HG02870 (cell line): Measurements from ENCODE around the gene KCTD8.
"Not testable (repeated sequence)": the region's sequence is repeated elsewhere in the genome, so short reads cannot be mapped to it uniquely, and the experiment has no call there.

Source experiments
- ATAC-seq: cut with Tn5 transposase; IDR thresholded peaks from one replicate; pipeline ENCODE4 v1.9.1; 2021; ENCODE audit warnings: mild to moderate bottlenecking, moderate library complexity; ENCODE audit not compliant: unreplicated experiment

The KCTD8 gene

GRCh38 chr4:44167766-44168165 lies 280.8 kb downstream of the KCTD8 start:
- not testable (repeated sequence) for ATAC-seq

GRCh38 chr4:44165938-44166337 lies 282.7 kb downstream of the KCTD8 start:
- ATAC-seq, result no peak

- no peak for ATAC-seq
These were observed 285.9 kb downstream of the KCTD8 start for GRCh38 chr4:44162538-44163270.

- ATAC-seq, result no peak
These were observed 286.9 kb downstream of the KCTD8 start for GRCh38 chr4:44161756-44162155.

GRCh38 chr4:44160776-44161367 lies 287.7 kb downstream of the KCTD8 start:
- ATAC-seq, result no peak

- ATAC-seq, result no peak
These were observed 288.6 kb downstream of the KCTD8 start for GRCh38 chr4:44159991-44160390.

- ATAC-seq, result no peak
These were observed 290.9 kb downstream of the KCTD8 start for GRCh38 chr4:44157611-44158277.

GRCh38 chr4:44150091-44150576 lies 298.5 kb downstream of the KCTD8 start:
- ATAC-seq, result no peak

- no peak for ATAC-seq
These were observed 299.3 kb downstream of the KCTD8 start for GRCh38 chr4:44149282-44149681.

- ATAC-seq, result no peak
These were observed 301.0 kb downstream of the KCTD8 start for GRCh38 chr4:44147571-44148075.

GRCh38 chr4:44146516-44146915 lies 302.1 kb downstream of the KCTD8 start:
- no peak for ATAC-seq

GRCh38 chr4:44145868-44146267 lies 302.7 kb downstream of the KCTD8 start:
- no peak for ATAC-seq

GRCh38 chr4:44132526-44132925 lies 316.1 kb downstream of the KCTD8 start:
- ATAC-seq, result no peak
